SK-N-SH (cell line): ENCODE results near the gene POU6F2. TPM values are rescaled to one million over a fixed set of nuclear protein-coding genes. Genes with fewer than 3 reads are reported as not detected.

Experiments
- CTCF ChIA-PET: fragments of 300-600, 350-600 bp; formaldehyde crosslinking; extraction: SDS; loops from one replicate; lab custom pipeline; 2021; lab: Yijun Ruan, JAX
- POLR2A ChIA-PET: fragments of 350-600 bp; sonication (Branson Sonifier 250); formaldehyde crosslinking; extraction: SDS; loops from one replicate; lab custom pipeline; 2020; ENCODE audit warnings: antibody characterized with exemption, inconsistent platforms; lab: Yijun Ruan, JAX
- DNase-seq: peaks from one replicate; pipeline ENCODE4 v3.0.0; 2012
- H2AFZ ChIP-seq: fragments of 200-600 bp; sonication (generic); 2 replicates; pipeline ENCODE4 v1.8.1; 2016; ENCODE audit warnings: antibody characterized with exemption, mild to moderate bottlenecking, low read depth
- H3F3A ChIP-seq: fragments of 200-600 bp; sonication (generic); replicated peaks from 2 replicates; pipeline ENCODE3; 2016; ENCODE audit warnings: antibody characterized with exemption, mild to moderate bottlenecking; ENCODE audit not compliant: insufficient read depth
- H3K27ac ChIP-seq, 2 experiments: fragments of 200-500 bp in 1 of 2; fragments of 200-600 bp in 1 of 2; sonication (Bioruptor generic) in 1 of 2; sonication (generic), shearing (Covaris generic) in 1 of 2; 2 replicates each; pipeline versions ENCODE4 v1.5.1 to v1.6.1; 2014 to 2016; ENCODE audit warnings: low read depth in 2 of 2, inconsistent platforms in 1 of 2, low read length in 1 of 2, mild to moderate bottlenecking in 1 of 2, mixed read lengths in 1 of 2
- H3K27me3 ChIP-seq: fragments of 200-600 bp; sonication (generic), shearing (Covaris generic); 2 replicates; pipeline ENCODE4 v1.6.1; 2016; ENCODE audit warnings: mixed run types; ENCODE audit not compliant: insufficient read depth
- H3K36me3 ChIP-seq, 2 experiments: fragments of 200-500 bp in 1 of 2; fragments of 200-600 bp in 1 of 2; sonication (Bioruptor generic) in 1 of 2; sonication (generic) in 1 of 2; replicated peaks in 1 of 2; 2 replicates each; pipeline versions ENCODE3 to v1.5.1; 2014 to 2016; ENCODE audit warnings: low read length in 1 of 2, mild to moderate bottlenecking in 1 of 2; ENCODE audit not compliant: insufficient read depth in 2 of 2, control insufficient read depth in 1 of 2
- H3K4me1 ChIP-seq, 2 experiments: fragments of 200-500 bp in 1 of 2; fragments of 200-600 bp in 1 of 2; sonication (Bioruptor generic) in 1 of 2; sonication (generic), shearing (Covaris generic) in 1 of 2; 2 replicates each; pipeline versions ENCODE4 v1.5.1 to v1.6.1; 2014 to 2016; ENCODE audit warnings: low read depth in 1 of 2, low read length in 1 of 2, mixed run types in 1 of 2; ENCODE audit not compliant: insufficient read depth in 2 of 2, control insufficient read depth in 1 of 2
- H3K4me2 ChIP-seq: fragments of 200-600 bp; sonication (generic), shearing (Covaris generic); 2 replicates; pipeline ENCODE4 v1.6.1; 2017; ENCODE audit warnings: mixed run types
- H3K4me3 ChIP-seq, 2 experiments: fragments of 200-500 bp in 1 of 2; fragments of 200-600 bp in 1 of 2; sonication (Bioruptor generic) in 1 of 2; sonication (generic), shearing (Covaris generic) in 1 of 2; 2 replicates each; pipeline versions ENCODE4 v1.5.1 to v1.8.1; 2014 to 2016; ENCODE audit warnings: low read depth in 2 of 2, inconsistent platforms in 1 of 2, low read length in 1 of 2, mild to moderate bottlenecking in 1 of 2, mixed read lengths in 1 of 2, moderate library complexity in 1 of 2
- H3K79me2 ChIP-seq: fragments of 200-600 bp; sonication (generic); 2 replicates; pipeline ENCODE4 v1.8.1; 2017; ENCODE audit warnings: mild to moderate bottlenecking; ENCODE audit not compliant: insufficient read depth
- H3K9ac ChIP-seq: fragments of 200-600 bp; sonication (generic); 2 replicates; pipeline ENCODE4 v1.6.1; 2017; ENCODE audit warnings: mixed run types
- H3K9me2 ChIP-seq: fragments of 200-600 bp; sonication (generic); 2 replicates; pipeline ENCODE4 v1.6.1; 2017; ENCODE audit warnings: mixed run types
- H3K9me3 ChIP-seq: fragments of 200-600 bp; sonication (generic); 2 replicates; pipeline ENCODE4 v1.6.1; 2017; ENCODE audit warnings: mixed run types, mild to moderate bottlenecking, moderate library complexity
- H4K20me1 ChIP-seq: fragments of 200-600 bp; sonication (generic); 2 replicates; pipeline ENCODE4 v1.6.1; 2017; ENCODE audit warnings: mild to moderate bottlenecking, mixed run types; ENCODE audit not compliant: insufficient read depth
- CHD2 ChIP-seq: fragments of 150-350 bp; IDR thresholded peaks from 2 replicates; pipeline ENCODE4 v1.6.1; 2018; ENCODE audit warnings: low read length; ENCODE audit not compliant: partially characterized antibody
- ELF1 ChIP-seq: IDR thresholded peaks from 2 replicates; pipeline ENCODE4 v1.4.0; 2012
- FOXJ3 ChIP-seq: sonication (generic); formaldehyde crosslinking; IDR thresholded peaks from 2 replicates; pipeline ENCODE4 v1.5.1; 2020; ENCODE audit warnings: mild to moderate bottlenecking, missing genetic modification reagents
- JUND ChIP-seq: IDR thresholded peaks from 2 replicates; pipeline ENCODE4 v1.4.0; 2012
- MXI1 ChIP-seq: IDR thresholded peaks from 2 replicates; pipeline ENCODE4 v1.6.1; 2012; ENCODE audit warnings: mild to moderate bottlenecking, low read depth, low read length, improper control_type of control experiment
- NFIC ChIP-seq: IDR thresholded peaks from 2 replicates; pipeline ENCODE4 v1.4.0; 2012; ENCODE audit warnings: borderline replicate concordance
- TCF12 ChIP-seq: IDR thresholded peaks from 2 replicates; pipeline ENCODE4 v1.4.0; 2012
- YY1 ChIP-seq: IDR thresholded peaks from 2 replicates; pipeline ENCODE4 v1.4.0; 2012; ENCODE audit warnings: low read depth, mild to moderate bottlenecking
- WGBS: methylation state at CpG from one replicate; pipeline ENCODE4 v1.1.6; 2017; ENCODE audit warnings: low lambda C conversion rate; 5-methylcytosine and 5-hydroxymethylcytosine counted together
- polyA plus RNA-seq, 3 experiments: library from polyadenylated mRNA; depleted of rRNA; stranded (reverse); fragments of >200 nt; gene quantifications; 2 replicates each; pipeline ENCODE4 v1.2.3, GENCODE V29; 2012
- TF ChIP-seq, protein P1 (sequence below): fragments of 200-600 bp; sonication (generic); IDR thresholded peaks from 2 replicates; pipeline ENCODE4 v1.6.1; 2017; ENCODE audit warnings: antibody characterized with exemption, mild to moderate bottlenecking, moderate library complexity
- TF ChIP-seq, protein P2 (sequence below): IDR thresholded peaks from 2 replicates; pipeline ENCODE4 v1.6.1; 2012; ENCODE audit warnings: mild to moderate bottlenecking, low read depth, low read length, moderate library complexity
- TF ChIP-seq, protein P3 (sequence below): IDR thresholded peaks from 2 replicates; pipeline ENCODE4 v1.4.0; 2012; ENCODE audit warnings: low read depth
- TF ChIP-seq, protein P4 (sequence below): IDR thresholded peaks from 2 replicates; pipeline ENCODE4; 2012

POU6F2 gene
- polyA plus RNA-seq, 1 of the 3 experiments (the other 2 are of a cell fraction), result under 0.01 TPM

DNA sequence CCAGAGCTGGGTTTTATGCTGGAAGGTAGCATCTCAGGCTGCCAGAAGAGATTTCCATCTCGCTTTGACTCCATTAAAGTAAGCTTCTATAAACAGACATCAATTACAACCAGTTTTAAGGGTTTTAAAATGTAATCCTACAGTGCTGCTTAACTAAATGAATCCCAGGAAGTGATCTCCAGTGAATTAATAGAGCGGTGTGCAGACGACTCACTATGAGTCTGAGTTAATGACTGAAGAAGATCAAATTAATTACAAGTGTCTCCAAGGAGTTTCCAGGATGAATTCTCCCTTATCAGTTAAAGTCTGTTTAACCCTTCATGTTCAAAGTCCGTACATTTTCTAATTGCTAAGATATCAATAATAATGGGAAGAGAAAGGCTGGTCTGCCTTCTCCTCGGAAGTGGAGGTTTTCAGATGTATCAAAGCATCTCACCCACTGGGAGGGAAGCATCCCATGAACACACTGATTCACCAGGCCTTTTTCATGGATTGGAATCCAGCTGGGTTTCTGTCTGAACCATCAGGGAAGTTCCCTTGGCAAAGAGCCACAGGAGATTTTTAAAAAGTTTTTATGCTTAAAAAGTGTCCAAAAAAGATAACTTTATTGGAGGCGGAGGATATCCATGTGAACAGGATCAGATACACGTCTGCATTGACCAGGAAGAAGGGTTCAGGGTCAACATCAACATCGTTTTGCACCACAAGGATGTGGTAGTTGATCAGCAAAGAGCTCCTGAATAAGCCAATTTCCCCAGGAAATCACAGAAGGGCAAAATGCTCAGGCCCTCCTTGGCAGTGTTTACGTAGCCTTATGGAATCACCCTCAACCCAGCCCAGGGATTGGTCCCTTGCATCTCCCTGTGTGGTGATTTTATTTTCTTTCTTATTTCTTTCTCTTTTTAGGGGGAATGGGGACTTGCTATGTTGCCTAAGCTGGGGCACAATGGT is 288.2 kb downstream of the POU6F2 start:
- no peaks in the 10 kb centered on the region for H3K9me2 ChIP-seq
- no peak overlapping the region for H3K27ac ChIP-seq
- ChIA-PET CTCF (no interaction called here), POLR2A (no interaction called here)
- H3K4me1 ChIP-seq, result no peaks in the 10 kb centered on the region
- H2AFZ ChIP-seq, result no peak overlapping the region
- peaks cover 13% of the 10 kb centered on the region; the same call in 1 of the 2 replicates for H3K27me3 ChIP-seq
- no peak overlapping the region for H3K4me2 ChIP-seq
- H3K9me3 ChIP-seq, result no peaks in the 10 kb centered on the region
- WGBS, result 19% methylated on average over 9 of the region's 9 CpGs
- no peaks in the 10 kb centered on the region for H3K79me2 ChIP-seq
- H3K36me3 ChIP-seq, result no peaks in the 10 kb centered on the region
- no peaks in the 10 kb centered on the region for H3F3A ChIP-seq
- TF ChIP-seq, protein P1, sequence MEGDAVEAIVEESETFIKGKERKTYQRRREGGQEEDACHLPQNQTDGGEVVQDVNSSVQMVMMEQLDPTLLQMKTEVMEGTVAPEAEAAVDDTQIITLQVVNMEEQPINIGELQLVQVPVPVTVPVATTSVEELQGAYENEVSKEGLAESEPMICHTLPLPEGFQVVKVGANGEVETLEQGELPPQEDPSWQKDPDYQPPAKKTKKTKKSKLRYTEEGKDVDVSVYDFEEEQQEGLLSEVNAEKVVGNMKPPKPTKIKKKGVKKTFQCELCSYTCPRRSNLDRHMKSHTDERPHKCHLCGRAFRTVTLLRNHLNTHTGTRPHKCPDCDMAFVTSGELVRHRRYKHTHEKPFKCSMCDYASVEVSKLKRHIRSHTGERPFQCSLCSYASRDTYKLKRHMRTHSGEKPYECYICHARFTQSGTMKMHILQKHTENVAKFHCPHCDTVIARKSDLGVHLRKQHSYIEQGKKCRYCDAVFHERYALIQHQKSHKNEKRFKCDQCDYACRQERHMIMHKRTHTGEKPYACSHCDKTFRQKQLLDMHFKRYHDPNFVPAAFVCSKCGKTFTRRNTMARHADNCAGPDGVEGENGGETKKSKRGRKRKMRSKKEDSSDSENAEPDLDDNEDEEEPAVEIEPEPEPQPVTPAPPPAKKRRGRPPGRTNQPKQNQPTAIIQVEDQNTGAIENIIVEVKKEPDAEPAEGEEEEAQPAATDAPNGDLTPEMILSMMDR, result no peak
- no peak for TF ChIP-seq MXI1
- TF ChIP-seq CHD2, result no peak
- TF ChIP-seq JUND, result no peak
- no peak for TF ChIP-seq NFIC
- TF ChIP-seq, protein P2, sequence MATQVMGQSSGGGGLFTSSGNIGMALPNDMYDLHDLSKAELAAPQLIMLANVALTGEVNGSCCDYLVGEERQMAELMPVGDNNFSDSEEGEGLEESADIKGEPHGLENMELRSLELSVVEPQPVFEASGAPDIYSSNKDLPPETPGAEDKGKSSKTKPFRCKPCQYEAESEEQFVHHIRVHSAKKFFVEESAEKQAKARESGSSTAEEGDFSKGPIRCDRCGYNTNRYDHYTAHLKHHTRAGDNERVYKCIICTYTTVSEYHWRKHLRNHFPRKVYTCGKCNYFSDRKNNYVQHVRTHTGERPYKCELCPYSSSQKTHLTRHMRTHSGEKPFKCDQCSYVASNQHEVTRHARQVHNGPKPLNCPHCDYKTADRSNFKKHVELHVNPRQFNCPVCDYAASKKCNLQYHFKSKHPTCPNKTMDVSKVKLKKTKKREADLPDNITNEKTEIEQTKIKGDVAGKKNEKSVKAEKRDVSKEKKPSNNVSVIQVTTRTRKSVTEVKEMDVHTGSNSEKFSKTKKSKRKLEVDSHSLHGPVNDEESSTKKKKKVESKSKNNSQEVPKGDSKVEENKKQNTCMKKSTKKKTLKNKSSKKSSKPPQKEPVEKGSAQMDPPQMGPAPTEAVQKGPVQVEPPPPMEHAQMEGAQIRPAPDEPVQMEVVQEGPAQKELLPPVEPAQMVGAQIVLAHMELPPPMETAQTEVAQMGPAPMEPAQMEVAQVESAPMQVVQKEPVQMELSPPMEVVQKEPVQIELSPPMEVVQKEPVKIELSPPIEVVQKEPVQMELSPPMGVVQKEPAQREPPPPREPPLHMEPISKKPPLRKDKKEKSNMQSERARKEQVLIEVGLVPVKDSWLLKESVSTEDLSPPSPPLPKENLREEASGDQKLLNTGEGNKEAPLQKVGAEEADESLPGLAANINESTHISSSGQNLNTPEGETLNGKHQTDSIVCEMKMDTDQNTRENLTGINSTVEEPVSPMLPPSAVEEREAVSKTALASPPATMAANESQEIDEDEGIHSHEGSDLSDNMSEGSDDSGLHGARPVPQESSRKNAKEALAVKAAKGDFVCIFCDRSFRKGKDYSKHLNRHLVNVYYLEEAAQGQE, result no peak
- no peak for TF ChIP-seq YY1
- no peak for TF ChIP-seq TCF12
- TF ChIP-seq, protein P3, sequence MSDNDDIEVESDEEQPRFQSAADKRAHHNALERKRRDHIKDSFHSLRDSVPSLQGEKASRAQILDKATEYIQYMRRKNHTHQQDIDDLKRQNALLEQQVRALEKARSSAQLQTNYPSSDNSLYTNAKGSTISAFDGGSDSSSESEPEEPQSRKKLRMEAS, result no peak
- TF ChIP-seq ELF1, result no peak
- TF ChIP-seq, protein P4, sequence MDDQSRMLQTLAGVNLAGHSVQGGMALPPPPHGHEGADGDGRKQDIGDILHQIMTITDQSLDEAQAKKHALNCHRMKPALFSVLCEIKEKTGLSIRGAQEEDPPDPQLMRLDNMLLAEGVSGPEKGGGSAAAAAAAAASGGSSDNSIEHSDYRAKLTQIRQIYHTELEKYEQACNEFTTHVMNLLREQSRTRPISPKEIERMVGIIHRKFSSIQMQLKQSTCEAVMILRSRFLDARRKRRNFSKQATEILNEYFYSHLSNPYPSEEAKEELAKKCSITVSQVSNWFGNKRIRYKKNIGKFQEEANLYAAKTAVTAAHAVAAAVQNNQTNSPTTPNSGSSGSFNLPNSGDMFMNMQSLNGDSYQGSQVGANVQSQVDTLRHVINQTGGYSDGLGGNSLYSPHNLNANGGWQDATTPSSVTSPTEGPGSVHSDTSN, result no peak
- no peak for TF ChIP-seq FOXJ3 (CRISPR knock-in tag)
- no peaks in the 10 kb centered on the region for H4K20me1 ChIP-seq
- H3K9ac ChIP-seq, result no peak overlapping the region
- no peak overlapping the region for H3K4me3 ChIP-seq
- DNase-seq, result no peak
